ENCODE measurements around the gene TRIM44.

TRIM44 gene

DNA sequence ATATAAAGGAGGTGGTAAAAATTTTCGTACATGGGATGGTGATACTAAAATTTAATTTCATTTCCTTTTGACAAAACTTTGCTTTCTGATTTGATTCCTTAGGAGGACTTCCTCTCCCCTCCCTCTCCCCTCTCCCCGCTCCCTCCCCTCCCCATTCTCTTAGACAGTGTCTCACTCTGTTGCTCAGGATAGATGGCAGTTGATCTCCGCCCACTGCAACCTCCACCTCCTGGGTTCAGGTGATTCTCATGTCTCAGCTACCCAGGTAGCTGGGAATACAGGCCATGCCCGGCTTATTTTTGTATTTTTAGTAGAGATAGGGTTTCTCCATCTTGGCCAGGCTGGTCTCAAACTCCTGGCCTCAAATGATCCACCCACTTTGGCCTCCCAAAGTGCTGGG lies 15.9 kb downstream of the TRIM44 start:
- H3K4me3 Mint-ChIP-seq: no peak overlapping the region
- DNase-seq: no peak
- H3K27ac Mint-ChIP-seq: no peak overlapping the region
- no peaks in the 10 kb centered on the region for H3K27me3 Mint-ChIP-seq
- peaks cover 78% of the 10 kb centered on the region for H3K4me1 Mint-ChIP-seq
- H3K9me3 Mint-ChIP-seq: no peaks in the 10 kb centered on the region
- no peak for ATAC-seq

DNA sequence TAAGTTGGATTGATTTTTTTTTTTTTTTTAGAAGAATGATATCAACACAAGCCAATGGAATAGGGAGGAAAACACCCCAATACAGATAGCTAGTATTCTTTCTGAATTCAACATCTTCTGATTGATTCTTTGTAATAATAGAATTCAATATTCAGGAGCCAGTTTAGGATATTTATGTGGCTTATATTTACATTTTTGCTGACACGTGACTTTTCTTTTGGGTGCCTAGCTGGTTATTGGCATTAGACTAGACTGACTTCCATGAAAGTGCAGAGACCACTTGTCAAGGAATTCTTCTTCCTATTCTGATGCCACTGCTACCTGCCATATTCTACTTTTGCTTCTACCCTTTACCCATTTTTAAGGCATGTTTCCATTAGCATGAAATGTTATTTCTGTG lies 16.4 kb downstream of the TRIM44 start:
- H3K9me3 Mint-ChIP-seq: no peaks in the 10 kb centered on the region
- H3K4me3 Mint-ChIP-seq: no peak overlapping the region
- H3K27me3 Mint-ChIP-seq: no peaks in the 10 kb centered on the region
- H3K4me1 Mint-ChIP-seq: peaks cover 72% of the 10 kb centered on the region
- no peak for DNase-seq
- ATAC-seq: no peak
- no peak overlapping the region for H3K27ac Mint-ChIP-seq

DNA sequence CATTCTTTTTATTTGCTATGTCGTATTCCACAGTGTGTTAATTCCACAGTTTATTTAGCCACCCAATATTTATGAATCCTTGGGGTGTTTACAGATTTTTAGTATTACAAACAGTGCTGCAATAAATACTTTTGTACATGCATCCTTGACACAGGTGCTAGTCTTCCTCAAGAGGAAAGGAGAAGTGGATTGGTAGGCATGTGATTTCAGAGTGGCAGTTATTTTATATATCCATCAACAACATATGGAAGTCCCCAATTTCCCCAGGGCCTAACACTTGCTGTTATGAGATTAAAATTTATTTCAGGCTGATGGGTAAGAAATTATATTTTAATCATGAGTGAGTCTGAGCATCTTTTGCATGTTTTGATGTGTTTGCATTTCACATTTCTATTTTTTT lies 17.9 kb downstream of the TRIM44 start:
- Mint-ChIP-seq H3K27me3 (no peaks in the 10 kb centered on the region), H3K9me3 (no peaks in the 10 kb centered on the region), H3K27ac (no peak overlapping the region), H3K4me1 (peaks cover 62% of the 10 kb centered on the region), H3K4me3 (no peak overlapping the region)
- ATAC-seq: no peak
- DNase-seq: no peak

DNA sequence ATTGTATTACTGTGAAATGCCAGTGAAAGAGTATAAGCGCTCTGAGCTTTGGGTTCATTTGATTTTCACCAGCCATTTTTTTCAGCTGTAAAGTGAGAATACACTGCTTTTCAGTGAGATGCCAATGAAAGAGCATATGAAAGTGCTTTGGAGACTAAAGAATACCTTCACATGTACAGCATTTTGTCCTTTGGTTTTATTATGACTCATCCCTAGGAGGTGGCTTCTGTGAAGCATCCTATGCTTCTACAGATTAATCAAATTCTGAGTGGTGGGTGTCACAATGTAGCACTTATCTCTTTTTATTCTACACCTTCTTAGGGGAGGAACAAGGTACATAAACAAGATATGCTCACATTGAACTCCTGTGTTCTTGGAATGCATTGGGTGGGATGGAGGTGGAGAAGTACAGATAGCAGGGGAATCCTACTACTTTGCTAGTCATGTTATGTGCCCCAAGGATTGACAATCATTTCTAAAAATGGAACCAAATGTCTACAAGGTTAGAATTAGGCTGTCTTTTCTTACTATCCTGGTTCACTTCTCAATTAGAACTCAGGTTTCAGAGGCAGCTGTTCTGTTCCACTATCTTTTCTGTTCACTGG lies 18.7 kb downstream of the TRIM44 start:
- H3K4me1 Mint-ChIP-seq: peaks cover 55% of the 10 kb centered on the region
- H3K4me3 Mint-ChIP-seq: no peak overlapping the region
- H3K27me3 Mint-ChIP-seq: no peaks in the 10 kb centered on the region
- H3K9me3 Mint-ChIP-seq: no peaks in the 10 kb centered on the region
- DNase-seq: no peak
- H3K27ac Mint-ChIP-seq: no peak overlapping the region
- ATAC-seq: peak; percentile 80

DNA sequence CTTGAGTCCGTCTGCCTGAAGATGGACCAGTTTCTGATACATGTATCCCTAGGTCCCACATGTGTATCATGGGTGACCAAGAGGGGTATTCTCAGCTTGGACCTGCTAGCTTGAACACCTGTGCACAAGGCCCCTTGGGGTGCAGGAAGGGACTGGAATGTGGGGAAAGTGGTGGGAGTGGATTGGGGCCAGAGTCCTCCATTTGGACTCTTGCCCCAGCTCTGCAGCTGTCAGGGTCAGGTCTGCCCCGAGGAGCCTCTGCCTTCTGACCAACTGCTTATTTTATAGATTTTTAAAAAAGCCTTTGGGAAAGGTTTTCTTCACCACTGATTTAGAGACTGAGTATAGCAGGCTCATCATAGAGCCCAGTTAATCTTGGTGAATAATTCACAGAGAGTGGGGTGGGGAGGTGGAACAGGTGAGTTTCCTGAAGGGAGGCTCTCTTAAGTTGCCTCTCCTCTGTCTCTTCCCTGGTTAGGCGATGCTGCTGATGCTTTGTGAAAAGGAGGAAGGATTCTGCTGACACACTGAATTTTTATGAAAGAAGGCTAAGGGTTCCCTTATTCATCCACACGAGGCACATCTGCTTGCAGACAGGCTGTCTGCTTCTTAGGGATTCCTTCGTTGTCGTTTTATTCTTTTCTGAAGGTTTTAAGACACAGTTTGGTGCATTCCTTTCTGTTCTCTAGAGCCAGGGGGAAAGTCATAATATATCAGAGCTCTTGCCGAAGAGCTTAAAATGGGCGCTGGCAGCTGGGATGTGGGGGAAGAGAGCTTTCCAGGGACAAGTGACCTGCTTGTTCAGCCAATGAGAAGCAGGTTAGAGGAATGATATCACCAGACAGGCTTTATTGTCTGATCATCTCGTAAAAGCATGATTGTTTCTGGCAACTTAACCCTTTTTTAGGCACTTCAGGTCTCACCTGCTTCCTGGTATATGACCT lies 19.9 kb downstream of the TRIM44 start:
- peak overlapping the region in 1 of 2 donors; percentile 43 for H3K27ac Mint-ChIP-seq
- DNase-seq: no peak
- ATAC-seq: no peak
- H3K4me3 Mint-ChIP-seq: no peak overlapping the region
- peaks cover 44% of the 10 kb centered on the region for H3K4me1 Mint-ChIP-seq
- H3K9me3 Mint-ChIP-seq: no peaks in the 10 kb centered on the region
- H3K27me3 Mint-ChIP-seq: no peaks in the 10 kb centered on the region

DNA sequence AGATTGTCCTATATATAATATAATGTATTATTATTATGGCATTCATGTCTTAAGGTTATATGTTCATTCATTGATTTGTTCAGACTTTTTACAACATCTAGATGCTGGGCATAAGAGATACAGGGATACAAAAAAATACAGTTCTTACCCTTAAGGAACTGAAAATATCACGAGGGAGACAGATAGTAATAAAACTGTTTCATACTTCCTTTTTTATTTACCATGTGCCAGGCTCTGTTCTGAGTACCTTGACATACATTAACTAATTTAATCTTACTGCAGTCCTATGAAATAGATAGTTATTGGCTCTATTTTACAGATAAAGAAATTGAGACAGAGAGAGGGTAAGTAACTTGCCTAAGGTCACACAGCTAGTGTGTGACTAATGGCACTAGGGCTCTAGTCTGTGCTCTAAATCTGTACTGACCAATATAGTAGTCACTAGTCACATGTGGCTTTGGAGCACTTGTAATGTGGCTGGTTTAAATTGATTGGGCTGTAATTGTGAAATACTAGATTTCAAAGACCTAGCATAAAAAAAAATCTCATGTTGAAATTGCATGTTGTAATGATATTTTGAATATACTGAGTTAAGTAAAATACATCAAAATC lies 21.3 kb downstream of the TRIM44 start:
- DNase-seq (no peak), ATAC-seq (no peak)
- H3K4me1 Mint-ChIP-seq: peaks cover 31% of the 10 kb centered on the region
- no peaks in the 10 kb centered on the region for H3K27me3 Mint-ChIP-seq
- no peaks in the 10 kb centered on the region for H3K9me3 Mint-ChIP-seq
- no peak overlapping the region for H3K4me3 Mint-ChIP-seq
- no peak overlapping the region for H3K27ac Mint-ChIP-seq

DNA sequence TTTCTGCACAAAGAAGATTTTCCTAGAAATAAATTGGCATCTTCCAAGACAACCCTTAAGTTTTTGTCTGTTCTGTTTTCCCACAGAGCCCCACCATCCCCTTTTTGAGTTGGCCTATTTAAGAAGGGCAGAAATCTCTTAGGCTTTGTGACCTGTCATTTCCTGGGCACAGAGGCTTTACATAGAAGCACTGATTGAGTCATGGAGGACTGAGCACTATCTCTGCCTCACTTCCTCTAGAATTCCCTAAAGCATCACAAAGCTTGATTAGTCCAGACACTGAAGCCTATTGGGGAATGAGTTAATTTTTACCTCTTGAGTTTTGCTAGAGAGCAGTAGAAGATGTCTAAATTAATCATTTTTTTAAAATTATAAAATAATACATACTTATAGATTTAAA lies 25.4 kb downstream of the TRIM44 start:
- H3K27ac Mint-ChIP-seq: peak overlapping the region in 1 of 2 donors; percentile 19
- H3K9me3 Mint-ChIP-seq: no peaks in the 10 kb centered on the region
- DNase-seq (no peak), ATAC-seq (no peak)
- H3K4me1 Mint-ChIP-seq: peaks cover 4% of the 10 kb centered on the region
- H3K4me3 Mint-ChIP-seq: no peak overlapping the region
- no peaks in the 10 kb centered on the region for H3K27me3 Mint-ChIP-seq

DNA sequence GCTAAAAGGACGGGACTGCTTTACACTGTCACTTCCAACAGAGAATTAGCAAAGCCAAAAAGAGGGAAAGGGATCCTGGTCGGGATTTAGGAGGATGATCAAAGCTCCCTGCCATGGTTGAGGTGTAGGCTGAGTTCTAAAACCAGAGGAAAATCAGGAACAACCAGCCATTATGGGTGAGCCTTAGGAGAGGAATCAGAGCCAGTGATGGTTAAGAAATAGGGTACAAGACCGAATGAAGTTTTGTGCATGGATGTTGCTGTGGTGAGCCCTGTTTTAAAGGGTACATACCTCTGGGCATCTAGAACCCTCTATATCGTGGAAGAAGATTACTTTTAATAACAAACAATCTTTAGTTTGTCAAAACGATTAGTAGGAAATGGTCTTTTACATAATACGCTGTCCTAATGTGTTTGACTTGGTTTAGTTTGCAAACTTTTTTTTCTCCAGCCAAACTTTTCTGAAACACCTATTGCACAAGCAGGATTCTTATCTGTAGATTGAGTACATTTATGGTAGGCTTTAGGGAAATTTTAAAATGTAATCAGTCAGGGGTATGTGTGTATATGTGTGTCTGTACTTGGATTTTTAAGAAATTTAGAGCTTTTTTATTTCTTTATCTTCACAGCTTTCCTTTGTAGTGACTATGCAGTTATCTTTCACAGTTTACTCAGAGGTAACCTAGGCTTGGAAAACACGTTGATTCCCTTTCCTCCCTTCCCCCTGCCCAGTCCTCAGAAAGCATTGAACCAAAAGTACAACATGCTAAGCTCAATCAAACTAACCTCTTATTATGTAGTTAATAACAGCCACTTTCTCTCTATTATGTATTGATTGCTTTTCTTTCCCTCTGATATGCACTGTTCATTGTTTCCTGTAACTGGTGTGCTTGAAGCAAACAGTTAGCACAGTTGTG lies 26.8 kb downstream of the TRIM44 start:
- Mint-ChIP-seq H3K4me1 (no peaks in the 10 kb centered on the region), H3K4me3 (no peak overlapping the region), H3K9me3 (no peaks in the 10 kb centered on the region), H3K27ac (no peak overlapping the region), H3K27me3 (no peaks in the 10 kb centered on the region)
- ATAC-seq: no peak
- no peak for DNase-seq

DNA sequence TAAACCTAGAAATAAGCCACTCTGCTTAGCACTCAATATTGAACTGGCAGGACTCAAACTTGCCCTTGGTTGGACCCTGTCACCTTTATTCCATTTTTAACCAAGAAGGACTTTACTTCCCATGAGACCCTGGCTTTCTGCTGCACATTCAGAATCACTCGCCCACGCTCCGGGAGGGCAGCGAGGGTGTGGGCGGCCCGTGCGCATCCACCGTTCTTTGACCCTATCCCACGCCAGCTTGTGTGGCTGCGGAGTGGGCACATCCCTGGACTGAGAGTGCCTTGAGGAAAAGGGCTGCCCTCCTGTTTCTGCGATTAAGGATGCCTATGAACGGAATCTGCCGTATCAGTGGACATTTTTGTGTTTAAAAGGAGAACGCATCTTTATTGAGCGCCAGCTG lies 39.6 kb downstream of the TRIM44 start:
- no peaks in the 10 kb centered on the region for H3K27me3 Mint-ChIP-seq
- H3K4me3 Mint-ChIP-seq: no peak overlapping the region
- DNase-seq (no peak), ATAC-seq (no peak)
- H3K9me3 Mint-ChIP-seq: peaks cover 0 to 9% of the 10 kb centered on the region in 2 donors
- H3K4me1 Mint-ChIP-seq: no peaks in the 10 kb centered on the region
- H3K27ac Mint-ChIP-seq: no peak overlapping the region

DNA sequence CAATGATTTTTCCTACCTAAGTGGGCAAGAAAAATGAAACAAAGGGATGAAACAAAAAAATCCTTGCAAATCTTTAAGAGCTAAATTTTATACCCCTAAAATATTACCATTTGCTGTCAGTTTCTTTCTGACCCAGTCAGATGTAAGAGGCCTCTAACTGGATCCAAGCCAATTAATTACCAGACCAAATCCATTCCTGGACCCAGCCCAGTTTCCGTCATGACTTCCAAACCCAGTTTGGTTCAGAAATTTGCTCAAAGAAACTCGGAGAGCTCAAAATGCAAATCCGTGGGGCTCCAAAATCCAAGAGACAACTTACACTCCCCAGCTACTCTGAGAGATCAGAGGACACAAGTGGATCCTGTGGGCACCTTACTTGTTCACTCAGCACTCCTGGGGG lies 46.8 kb downstream of the TRIM44 start:
- no peak overlapping the region for H3K27ac Mint-ChIP-seq
- H3K4me3 Mint-ChIP-seq: no peak overlapping the region
- ATAC-seq: no peak
- no peaks in the 10 kb centered on the region for H3K4me1 Mint-ChIP-seq
- no peaks in the 10 kb centered on the region for H3K9me3 Mint-ChIP-seq
- H3K27me3 Mint-ChIP-seq: no peaks in the 10 kb centered on the region
- DNase-seq: no peak

DNA sequence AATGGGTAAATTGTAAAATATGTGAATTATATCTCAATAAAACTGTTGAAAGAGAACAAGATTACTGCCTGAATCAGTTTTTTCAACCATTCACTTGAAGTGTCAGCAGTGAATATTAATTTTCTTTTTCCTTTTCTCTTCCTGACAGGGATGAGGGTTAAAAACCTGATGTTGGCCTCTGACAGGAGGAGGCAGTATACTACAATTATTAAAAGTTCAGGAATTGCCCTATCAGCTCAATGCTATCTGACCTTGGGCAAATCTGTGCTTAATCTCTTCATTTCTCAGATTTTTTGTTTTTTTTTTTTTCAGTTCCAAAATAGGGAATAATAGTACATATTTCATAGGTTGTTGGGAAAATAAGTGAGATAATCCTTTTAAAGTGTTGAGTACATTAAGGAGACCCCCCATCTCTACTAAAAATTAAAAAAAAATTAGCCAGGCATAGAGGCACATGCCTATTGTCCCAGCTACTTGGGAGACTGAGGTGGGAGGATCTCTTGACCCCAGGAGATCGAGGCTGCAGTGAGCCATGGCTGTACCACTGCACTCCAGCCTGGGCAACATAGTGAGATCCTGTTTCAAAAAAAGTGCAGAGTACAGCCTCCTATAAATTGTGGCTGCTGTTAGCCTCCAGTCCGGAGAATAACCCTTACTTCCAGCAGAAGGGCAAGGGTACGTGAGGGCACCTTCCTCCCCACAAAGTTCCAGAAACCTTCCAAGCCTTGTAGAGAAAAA lies 48.8 kb downstream of the TRIM44 start:
- DNase-seq (no peak), ATAC-seq (no peak)
- Mint-ChIP-seq H3K27ac (no peak overlapping the region), H3K27me3 (no peaks in the 10 kb centered on the region), H3K4me1 (no peaks in the 10 kb centered on the region), H3K4me3 (no peak overlapping the region), H3K9me3 (peaks cover 0 to 13% of the 10 kb centered on the region in 2 donors)

DNA sequence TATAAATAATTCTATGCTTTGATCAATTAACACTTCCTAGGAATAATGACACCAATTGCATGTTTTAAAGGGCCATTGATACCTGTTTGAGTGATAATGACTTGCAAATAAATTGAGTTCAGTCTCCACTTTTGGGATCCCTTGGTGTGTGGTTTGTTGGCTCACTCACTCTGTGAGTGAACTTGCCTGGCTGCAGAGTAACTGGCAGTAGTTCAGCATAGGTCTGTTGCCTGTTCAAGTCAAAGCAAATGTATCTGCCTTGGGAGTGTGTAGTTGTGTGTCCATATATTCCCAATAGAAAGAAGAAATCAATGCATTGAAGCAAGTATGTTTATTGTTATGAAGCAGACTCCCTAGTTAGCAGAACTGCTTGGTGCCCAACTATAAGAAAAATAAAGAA lies 49.3 kb downstream of the TRIM44 start:
- no peak overlapping the region for H3K27ac Mint-ChIP-seq
- peaks cover 0 to 13% of the 10 kb centered on the region in 2 donors for H3K9me3 Mint-ChIP-seq
- no peak for ATAC-seq
- no peak overlapping the region for H3K4me3 Mint-ChIP-seq
- no peaks in the 10 kb centered on the region for H3K4me1 Mint-ChIP-seq
- no peak for DNase-seq
- no peaks in the 10 kb centered on the region for H3K27me3 Mint-ChIP-seq

DNA sequence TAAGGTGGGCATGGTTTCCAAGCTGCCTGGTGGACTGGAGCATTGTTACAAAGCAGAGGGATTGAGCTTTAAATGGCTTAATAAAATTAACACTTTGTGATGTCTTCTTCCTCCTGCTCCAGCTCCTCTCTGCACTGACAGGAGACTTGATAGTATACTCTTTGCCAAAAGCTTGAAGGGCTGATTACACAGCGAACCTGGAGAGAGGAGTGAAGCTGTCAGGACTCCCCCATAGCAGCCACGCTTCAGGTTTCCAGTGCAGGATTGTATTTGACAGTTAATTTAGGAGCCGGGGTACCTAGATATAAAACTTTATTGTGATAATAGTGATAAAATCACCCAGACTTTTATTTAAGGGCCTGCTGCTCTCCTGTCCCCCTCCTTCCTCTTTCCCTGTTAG lies 50.0 kb downstream of the TRIM44 start:
- ATAC-seq (no peak), DNase-seq (no peak)
- Mint-ChIP-seq H3K4me3 (no peak overlapping the region), H3K27me3 (no peaks in the 10 kb centered on the region), H3K4me1 (peaks cover 3% of the 10 kb centered on the region), H3K27ac (no peak overlapping the region), H3K9me3 (peaks cover 0 to 13% of the 10 kb centered on the region in 2 donors)

DNA sequence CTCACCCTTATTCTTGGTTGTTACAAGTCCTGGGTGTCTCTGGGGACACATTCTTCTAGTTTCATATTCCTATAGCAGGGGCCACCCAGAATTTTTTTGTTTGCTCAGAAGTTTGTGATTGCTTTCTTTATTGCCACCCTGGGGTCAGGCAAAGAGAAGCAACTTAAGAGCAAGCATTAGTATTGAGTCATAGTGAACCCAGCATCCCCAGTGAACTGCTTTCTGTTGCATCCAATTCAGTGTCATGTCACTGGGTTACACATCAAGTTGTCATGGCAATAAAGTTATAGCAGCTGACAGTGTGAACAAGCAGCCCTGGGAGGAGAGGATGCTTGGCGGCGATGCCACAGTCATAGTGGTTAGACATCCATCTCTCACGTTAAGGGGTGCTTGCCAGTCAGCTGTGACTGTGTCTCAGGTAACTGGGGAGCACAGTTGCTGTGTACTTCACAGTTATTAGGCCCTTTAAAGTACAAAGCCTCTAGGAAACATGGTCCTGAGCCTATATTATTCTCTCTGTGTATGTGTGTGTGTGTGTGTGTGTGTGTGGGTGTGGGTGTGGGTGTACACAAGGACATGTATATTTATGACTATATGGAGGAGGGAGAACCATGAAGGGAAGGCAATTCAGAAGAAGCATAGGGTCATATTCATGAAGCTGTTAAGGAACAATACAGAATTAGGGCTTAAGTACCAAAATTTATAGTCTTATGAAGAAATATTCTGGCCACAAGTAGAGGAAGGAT lies 52.5 kb downstream of the TRIM44 start:
- peak overlapping the region in 1 of 2 donors; percentile 63 for H3K27ac Mint-ChIP-seq
- DNase-seq (peak in 1 of 2 donors; percentile 20), ATAC-seq (peak; percentile 85)
- no peak overlapping the region for H3K4me3 Mint-ChIP-seq
- H3K27me3 Mint-ChIP-seq: no peaks in the 10 kb centered on the region
- H3K4me1 Mint-ChIP-seq: peaks cover 9% of the 10 kb centered on the region
- H3K9me3 Mint-ChIP-seq: peaks cover 0 to 13% of the 10 kb centered on the region in 2 donors

All from stimulated activated naive CD8-positive, alpha-beta T cell treated with anti-CD3 and anti-CD28 coated beads, Interleukin-15, amount 100 ng/mL, for 72 hours (primary cell).